OCI-LY7 (cell line): ENCODE data around the gene RPRD2. TPM values are rescaled to one million over a fixed set of nuclear protein-coding genes. Genes with fewer than 3 reads are reported as not detected.

ENCODE experiments used
- BruUV-seq: library from RNA; stranded (reverse); fragments of 400-500 nt; replicated peaks from 2 replicates; lab custom pipeline; 2021; lab: Mats Ljungman, UMichigan
- CTCF ChIA-PET: fragments of 300-600 bp; sonication (Branson Sonifier 250); formaldehyde crosslinking; loops from one replicate; lab custom pipeline; 2022; ENCODE audit warnings: antibody characterized with exemption; ENCODE audit not compliant: unreplicated experiment; lab: Charles Lee
- POLR2A ChIA-PET: fragments of 300-600 bp; sonication (Branson Sonifier 250); formaldehyde crosslinking; loops from one replicate; lab custom pipeline; 2022; ENCODE audit warnings: antibody characterized with exemption; lab: Charles Lee
- DNase-seq: peaks from one replicate; pipeline ENCODE4 v3.0.0-alpha.2; 2015; ENCODE audit warnings: low spot score
- H2AFZ ChIP-seq: fragments of 200-600 bp; sonication (generic), shearing (Covaris generic); 2 replicates; pipeline ENCODE4 v1.6.1; 2014; ENCODE audit warnings: mild to moderate bottlenecking, antibody characterized with exemption, low read length, moderate library complexity
- H3K27ac ChIP-seq: fragments of 200-600 bp; sonication (generic); 2 replicates; pipeline ENCODE4 v1.5.1; 2014; ENCODE audit warnings: mixed run types, low read depth, mild to moderate bottlenecking, moderate library complexity, low read length, inconsistent platforms; ENCODE audit not compliant: poor library complexity, severe bottlenecking
- H3K36me3 ChIP-seq: fragments of 200-600 bp; sonication (generic); 2 replicates; pipeline ENCODE4 v1.6.1; 2014; ENCODE audit warnings: mild to moderate bottlenecking, antibody characterized with exemption, low read length, moderate library complexity, mixed read lengths; ENCODE audit not compliant: insufficient read depth
- H3K4me1 ChIP-seq: fragments of 200-600 bp; sonication (generic); 2 replicates; pipeline ENCODE4 v1.5.1; 2014; ENCODE audit warnings: mild to moderate bottlenecking, low read length; ENCODE audit not compliant: insufficient read depth, poor library complexity, severe bottlenecking
- H3K4me2 ChIP-seq: fragments of 200-600 bp; sonication (generic); 2 replicates; pipeline ENCODE4 v1.6.1; 2014; ENCODE audit warnings: mild to moderate bottlenecking, low read length
- H3K4me3 ChIP-seq: fragments of 200-600 bp; sonication (generic); 2 replicates; pipeline ENCODE4 v1.5.1; 2014; ENCODE audit warnings: mild to moderate bottlenecking, low read depth, low read length; ENCODE audit not compliant: poor library complexity, severe bottlenecking
- H3K79me2 ChIP-seq: fragments of 200-600 bp; sonication (generic); 2 replicates; pipeline ENCODE4 v1.6.1; 2016; ENCODE audit warnings: low read depth, mild to moderate bottlenecking, low read length, moderate library complexity, mixed read lengths; ENCODE audit not compliant: insufficient read depth
- H3K9me2 ChIP-seq: fragments of 200-600 bp; sonication (generic); 2 replicates; pipeline ENCODE4 v1.6.1; 2016; ENCODE audit warnings: mild to moderate bottlenecking, low read length, mixed read lengths; ENCODE audit not compliant: insufficient read depth
- H3K9me3 ChIP-seq: fragments of 200-600 bp; sonication (generic); 2 replicates; pipeline ENCODE4 v1.6.1; 2014; ENCODE audit warnings: mild to moderate bottlenecking, mixed run types, low read length, mixed read lengths
- H4K20me1 ChIP-seq: fragments of 200-600 bp; sonication (generic); 2 replicates; pipeline ENCODE4 v1.6.1; 2014; ENCODE audit warnings: mild to moderate bottlenecking, antibody characterized with exemption, low read length, moderate library complexity, mixed read lengths; ENCODE audit not compliant: insufficient read depth
- EZH2phosphoT487 ChIP-seq: fragments of 200-600 bp; sonication (generic); IDR thresholded peaks from 2 replicates; pipeline ENCODE4 v1.6.1; 2018; ENCODE audit warnings: low read depth, borderline replicate concordance, mild to moderate bottlenecking, mixed run types, antibody characterized with exemption, low read length, moderate library complexity, mixed read lengths
- intact Hi-C: fragments of 100-400 bp; cut with micrococcal nuclease; formaldehyde crosslinking; loops from one replicate; pipeline ENCODE4 v1.10.0; 2022; ENCODE audit not compliant: unreplicated experiment
- total RNA-seq, 2 experiments: library from RNA; depleted of rRNA in 1 of 2; stranded (reverse); fragments of >200 nt in 1 of 2; shearing (Covaris generic) in 1 of 2; gene quantifications; 2 replicates each; pipeline ENCODE4 v1.2.3, GENCODE V29; 2014 to 2022
- TF ChIP-seq, protein P1 (sequence below): fragments of 200-600 bp; sonication (generic); conservative IDR thresholded peaks from 2 replicates; pipeline ENCODE4 v1.5.1; 2014; ENCODE audit warnings: mild to moderate bottlenecking, antibody characterized with exemption, low read length, moderate library complexity, mixed read lengths

RPRD2 gene
- total RNA-seq, 2 experiments from 2014 or later, result 17.0 to 39.7 TPM

DNA sequence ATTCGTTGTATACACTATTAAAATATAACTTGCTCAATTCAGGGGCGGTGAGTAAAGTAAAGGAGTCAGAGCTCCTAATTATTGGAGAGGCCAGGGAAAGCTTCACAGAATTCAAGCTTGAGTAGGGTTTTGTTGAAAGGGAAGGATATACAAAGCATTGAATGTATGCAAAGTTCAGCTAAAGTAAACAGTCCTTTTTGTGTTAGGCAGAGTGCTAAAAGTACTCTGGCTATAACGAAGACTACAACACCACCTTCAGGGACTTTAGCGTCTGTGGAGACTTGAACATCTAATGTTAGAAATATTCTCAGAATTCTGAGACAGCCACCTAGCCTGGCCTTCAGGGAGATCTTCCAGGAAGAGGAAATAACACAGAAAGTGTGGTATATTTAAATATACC lies 152.7 kb downstream of the RPRD2 start:
- BruUV-seq, result no TSS peak
- Histone ChIP-seq H3K9me3 (no peaks in the 10 kb centered on the region), H3K27ac (peak overlapping the region; percentile 29), H3K4me2 (peak overlapping the region; percentile 76), H4K20me1 (no peaks in the 10 kb centered on the region), H3K4me1 (peaks cover 29% of the 10 kb centered on the region), H3K79me2 (no peaks in the 10 kb centered on the region), H3K4me3 (peak overlapping the region; percentile 65), H2AFZ (peak overlapping the region; percentile 70; the same call in 1 of the 2 replicates), H3K9me2 (no peaks in the 10 kb centered on the region), H3K36me3 (no peaks in the 10 kb centered on the region)
- POLR2A ChIA-PET, result interaction anchor here (0.5 to 2.2 kb wide), 11 partner anchors 12 to 215 kb away, joined by 3 to 8 read pairs (median 4); partner anchors contain the start of genes GOLPH3L, RPRD2 and TARS2
- CTCF ChIA-PET, result interaction anchor here (1.0 kb wide), 1 partner anchor 260 kb away, joined by 4 read pairs; no protein-coding TSS in a partner anchor
- TF ChIP-seq, protein P1, sequence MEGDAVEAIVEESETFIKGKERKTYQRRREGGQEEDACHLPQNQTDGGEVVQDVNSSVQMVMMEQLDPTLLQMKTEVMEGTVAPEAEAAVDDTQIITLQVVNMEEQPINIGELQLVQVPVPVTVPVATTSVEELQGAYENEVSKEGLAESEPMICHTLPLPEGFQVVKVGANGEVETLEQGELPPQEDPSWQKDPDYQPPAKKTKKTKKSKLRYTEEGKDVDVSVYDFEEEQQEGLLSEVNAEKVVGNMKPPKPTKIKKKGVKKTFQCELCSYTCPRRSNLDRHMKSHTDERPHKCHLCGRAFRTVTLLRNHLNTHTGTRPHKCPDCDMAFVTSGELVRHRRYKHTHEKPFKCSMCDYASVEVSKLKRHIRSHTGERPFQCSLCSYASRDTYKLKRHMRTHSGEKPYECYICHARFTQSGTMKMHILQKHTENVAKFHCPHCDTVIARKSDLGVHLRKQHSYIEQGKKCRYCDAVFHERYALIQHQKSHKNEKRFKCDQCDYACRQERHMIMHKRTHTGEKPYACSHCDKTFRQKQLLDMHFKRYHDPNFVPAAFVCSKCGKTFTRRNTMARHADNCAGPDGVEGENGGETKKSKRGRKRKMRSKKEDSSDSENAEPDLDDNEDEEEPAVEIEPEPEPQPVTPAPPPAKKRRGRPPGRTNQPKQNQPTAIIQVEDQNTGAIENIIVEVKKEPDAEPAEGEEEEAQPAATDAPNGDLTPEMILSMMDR, result peak; percentile 54
- TF ChIP-seq EZH2phosphoT487, result no peak
- intact Hi-C loops, result loop anchor here (1.0 kb wide), 1 partner anchor 52 kb away; no protein-coding TSS in a partner anchor
- DNase-seq, result peak; percentile 71

- no TSS peak for BruUV-seq
- no peak overlapping the region for H3K27ac ChIP-seq
- no peaks in the 10 kb centered on the region for H3K79me2 ChIP-seq
- intact Hi-C loops, result loop anchor here (10.0 kb wide), 1 partner anchor 267 kb away; the partner anchor contains the start of gene CA14
- no peaks in the 10 kb centered on the region for H3K9me2 ChIP-seq
- no peak overlapping the region for H3K4me2 ChIP-seq
- no peaks in the 10 kb centered on the region for H4K20me1 ChIP-seq
- TF ChIP-seq EZH2phosphoT487, result no peak
- TF ChIP-seq, protein P1, result no peak
- POLR2A ChIA-PET, result interaction anchor here (0.6 to 0.9 kb wide), 2 partner anchors 10 to 18 kb away, joined by 3 to 5 read pairs; no protein-coding TSS in a partner anchor
- H3K9me3 ChIP-seq, result no peaks in the 10 kb centered on the region
- DNase-seq, result no peak
- no peaks in the 10 kb centered on the region for H3K36me3 ChIP-seq
- no peak overlapping the region for H2AFZ ChIP-seq
- peaks cover 23% of the 10 kb centered on the region for H3K4me1 ChIP-seq
- CTCF ChIA-PET, result no interaction called here
- no peak overlapping the region for H3K4me3 ChIP-seq
These were observed 157.4 kb downstream of the RPRD2 start for GRCh38 chr1:150521196-150521968.
